ENCODE data around the gene RPGRIP1.
"Not testable (repeated sequence)": the region's sequence is repeated elsewhere in the genome, so short reads cannot be mapped to it uniquely, and the experiment has no call there.

The RPGRIP1 gene

DNA sequence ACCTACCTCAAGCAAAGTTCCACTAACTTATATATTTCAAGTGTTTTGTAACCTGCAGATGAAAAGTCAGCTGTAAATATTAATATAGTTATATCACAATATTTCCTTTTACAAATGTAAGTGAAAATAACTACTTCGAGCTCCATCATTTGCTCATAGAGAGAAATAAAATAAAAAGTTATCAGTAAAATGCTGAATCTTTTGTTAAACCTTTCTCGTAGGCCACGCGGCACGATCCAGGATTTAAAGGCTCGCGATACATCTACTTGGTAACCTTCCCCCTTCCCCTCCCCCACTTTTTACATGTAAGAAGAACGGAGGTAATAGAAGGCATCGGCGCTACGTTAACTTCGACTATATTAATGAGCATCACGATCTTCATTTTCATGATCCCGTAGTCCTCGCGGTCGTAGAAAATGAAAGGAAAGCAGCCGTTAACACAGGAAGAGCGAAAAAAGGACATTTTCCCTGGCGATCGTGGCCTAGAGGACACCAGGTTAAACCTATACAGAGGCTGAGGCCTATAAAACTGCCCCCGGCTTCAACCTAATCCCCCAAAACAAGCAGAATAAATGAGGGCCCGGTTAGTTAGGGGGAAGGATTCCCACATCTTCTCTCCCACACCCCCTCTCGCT, 11.1 kb upstream of the RPGRIP1 start:
- Histone ChIP-seq H3K4me3 (ENCODE audit: low read depth, low read length) (peak overlapping the region; percentile 98), H3K9me3 (ENCODE audit: severe bottlenecking) (no peaks in the 10 kb centered on the region), H3K27me3 (ENCODE audit: insufficient read depth, low read depth, severe bottlenecking) (no peaks in the 10 kb centered on the region), H3K27ac (peak overlapping the region; percentile 94), H3K36me3 (peaks cover 54% of the 10 kb centered on the region)
- no peak for DNase-seq
- TF ChIP-seq, protein P1, sequence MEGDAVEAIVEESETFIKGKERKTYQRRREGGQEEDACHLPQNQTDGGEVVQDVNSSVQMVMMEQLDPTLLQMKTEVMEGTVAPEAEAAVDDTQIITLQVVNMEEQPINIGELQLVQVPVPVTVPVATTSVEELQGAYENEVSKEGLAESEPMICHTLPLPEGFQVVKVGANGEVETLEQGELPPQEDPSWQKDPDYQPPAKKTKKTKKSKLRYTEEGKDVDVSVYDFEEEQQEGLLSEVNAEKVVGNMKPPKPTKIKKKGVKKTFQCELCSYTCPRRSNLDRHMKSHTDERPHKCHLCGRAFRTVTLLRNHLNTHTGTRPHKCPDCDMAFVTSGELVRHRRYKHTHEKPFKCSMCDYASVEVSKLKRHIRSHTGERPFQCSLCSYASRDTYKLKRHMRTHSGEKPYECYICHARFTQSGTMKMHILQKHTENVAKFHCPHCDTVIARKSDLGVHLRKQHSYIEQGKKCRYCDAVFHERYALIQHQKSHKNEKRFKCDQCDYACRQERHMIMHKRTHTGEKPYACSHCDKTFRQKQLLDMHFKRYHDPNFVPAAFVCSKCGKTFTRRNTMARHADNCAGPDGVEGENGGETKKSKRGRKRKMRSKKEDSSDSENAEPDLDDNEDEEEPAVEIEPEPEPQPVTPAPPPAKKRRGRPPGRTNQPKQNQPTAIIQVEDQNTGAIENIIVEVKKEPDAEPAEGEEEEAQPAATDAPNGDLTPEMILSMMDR (IDR thresholded peaks at IDR 0.05; ENCODE audit: low read depth, low read length): no peak

DNA sequence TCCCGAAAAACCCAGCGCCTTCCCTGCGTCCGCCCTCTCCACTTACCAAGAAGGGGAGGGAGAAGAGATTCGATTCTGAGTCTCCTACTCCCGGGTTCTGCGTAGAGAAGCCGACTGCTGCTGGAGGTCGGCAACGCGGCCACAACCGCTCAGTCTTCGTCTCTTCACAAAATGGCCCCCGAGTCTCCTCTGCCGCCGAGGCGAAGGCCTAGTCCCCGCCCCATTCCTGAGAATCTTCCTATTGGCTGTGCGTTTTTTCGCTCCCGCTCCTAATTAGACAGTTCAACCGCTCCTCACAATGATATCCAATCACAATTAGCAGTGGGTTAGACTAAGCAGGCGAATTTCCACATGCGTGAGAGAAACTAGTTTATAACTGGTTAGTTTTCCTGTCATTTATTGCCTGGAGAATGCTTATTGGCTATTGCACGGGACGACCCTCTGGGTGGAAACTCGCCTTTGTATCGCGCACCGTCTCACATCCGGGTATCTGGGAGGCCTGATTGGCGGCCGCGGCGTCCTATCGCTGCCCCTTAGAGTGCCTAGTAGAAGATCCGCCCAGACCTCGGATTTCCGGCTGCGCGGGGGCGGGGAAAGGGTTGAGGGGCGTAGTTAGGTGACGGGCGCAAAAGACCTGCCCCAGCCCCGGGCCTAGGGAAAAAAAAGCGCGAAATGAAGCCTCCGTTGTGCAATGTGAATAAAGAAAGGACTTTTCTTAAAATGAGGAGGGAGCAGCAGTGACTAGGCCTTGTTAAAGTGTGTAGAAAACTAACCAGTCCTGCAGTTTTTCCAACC, 10.4 kb upstream of the RPGRIP1 start, which contains the start of gene HNRNPC:
HNRNPC (minus strand) TSS at position 191 of the 795 bp plus-strand sequence. CDS start 35,249 bp downstream, outside the sequence.
- TF ChIP-seq, protein P1 (IDR thresholded peaks at IDR 0.05; ENCODE audit: low read depth, low read length): no peak
- peaks cover 47% of the 10 kb centered on the region for H3K36me3 ChIP-seq
- no peaks in the 10 kb centered on the region for H3K9me3 ChIP-seq (ENCODE audit: severe bottlenecking)
- peak within 1 kb of the TSS; percentile 98 for H3K4me3 ChIP-seq (ENCODE audit: low read depth, low read length)
- peak; percentile 99 for DNase-seq
- H3K27ac ChIP-seq: peak within 1 kb of the TSS; percentile 94
- no peaks in the 10 kb centered on the region for H3K27me3 ChIP-seq (ENCODE audit: insufficient read depth, low read depth, severe bottlenecking)

DNA sequence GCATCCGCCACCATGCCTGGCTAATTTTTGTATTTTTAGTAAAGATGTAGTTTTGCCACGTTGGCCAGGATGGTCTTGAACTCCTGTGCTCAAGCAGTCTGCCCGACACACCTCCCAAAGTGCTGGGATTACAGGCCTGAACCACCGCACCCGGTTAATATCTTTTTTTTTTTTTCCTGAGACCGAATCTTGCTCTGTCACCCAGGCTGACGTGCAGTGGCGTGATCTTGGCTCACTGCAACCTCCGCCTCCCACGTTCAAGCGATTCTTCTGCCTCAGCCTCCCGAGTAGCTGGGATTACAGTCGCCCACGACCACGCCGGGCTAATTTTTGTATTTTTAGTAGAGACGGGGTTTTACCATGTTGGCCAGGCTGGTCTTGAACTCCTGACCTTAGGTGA, 7.2 kb upstream of the RPGRIP1 start:
- not testable (repeated sequence) for H3K4me3 ChIP-seq (ENCODE audit: low read depth, low read length); H3K27me3 ChIP-seq (ENCODE audit: insufficient read depth, low read depth, severe bottlenecking); H3K9me3 ChIP-seq (ENCODE audit: severe bottlenecking); H3K27ac ChIP-seq; DNase-seq
- peaks cover 16% of the 10 kb centered on the region for H3K36me3 ChIP-seq

DNA sequence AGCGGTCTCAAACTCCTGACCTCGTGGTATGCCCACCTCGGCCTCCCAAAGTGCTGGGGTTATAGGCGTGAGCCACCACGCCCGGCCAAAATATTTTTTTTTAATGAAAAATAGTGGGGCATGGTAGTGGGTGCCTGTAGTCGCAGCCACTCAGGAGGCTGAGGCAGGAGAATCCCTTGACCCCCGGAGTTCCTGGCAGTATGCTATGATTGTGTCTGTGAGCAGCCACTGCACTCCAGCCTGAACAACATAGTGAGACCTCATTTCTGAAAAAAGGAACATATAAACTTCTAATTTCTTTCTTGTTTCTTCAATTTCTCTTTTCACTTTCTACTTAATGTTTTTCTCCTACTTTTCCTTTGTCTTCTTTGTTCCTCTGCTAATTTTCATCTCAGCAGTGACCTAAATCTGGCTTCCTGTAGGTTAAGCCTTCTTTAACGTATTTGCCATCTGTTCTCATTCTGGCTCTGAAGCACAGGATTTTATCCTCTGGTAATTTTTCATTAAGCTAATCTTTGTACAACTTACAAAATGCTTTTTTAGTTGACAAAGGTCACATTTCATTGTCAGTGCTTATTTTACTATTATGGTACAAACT, 4.5 kb upstream of the RPGRIP1 start:
- no peaks in the 10 kb centered on the region for H3K36me3 ChIP-seq

DNA sequence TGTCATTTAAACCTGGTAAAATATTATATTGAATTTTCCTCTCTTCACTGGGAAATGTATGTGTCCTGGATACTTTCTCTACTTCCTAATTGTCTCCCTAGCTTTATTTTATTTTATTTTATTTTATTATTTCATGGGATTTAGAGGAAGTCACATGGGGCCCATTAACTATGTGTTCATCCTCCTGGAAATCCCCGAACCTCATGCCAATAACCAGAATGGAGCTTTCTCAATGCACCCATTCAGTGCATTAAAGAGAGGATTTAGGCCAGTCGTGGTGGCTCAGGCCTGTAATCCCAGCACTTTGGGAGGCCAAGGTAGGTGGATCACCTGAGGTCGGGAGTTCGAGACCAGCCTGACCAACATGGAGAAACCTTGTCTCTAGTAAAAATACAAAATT, 1.3 kb upstream of the RPGRIP1 start:
- Histone ChIP-seq H3K4me3 (ENCODE audit: low read depth, low read length) (no peak overlapping the region), H3K9me3 (ENCODE audit: severe bottlenecking) (no peaks in the 10 kb centered on the region), H3K27ac (peak overlapping the region; percentile 86), H3K36me3 (peaks cover 2% of the 10 kb centered on the region; the same call in 1 of the 2 replicates), H3K27me3 (ENCODE audit: insufficient read depth, low read depth, severe bottlenecking) (no peaks in the 10 kb centered on the region)
- DNase-seq: no peak
- TF ChIP-seq, protein P1 (IDR thresholded peaks at IDR 0.05; ENCODE audit: low read depth, low read length): no peak

More for the DNA sequence above, 4.5 kb upstream of the RPGRIP1 start:
- TF ChIP-seq, protein P1 (IDR thresholded peaks at IDR 0.05; ENCODE audit: low read depth, low read length): no peak
- Histone ChIP-seq H3K9me3 (ENCODE audit: severe bottlenecking) (no peaks in the 10 kb centered on the region), H3K4me3 (ENCODE audit: low read depth, low read length) (peak overlapping the region; percentile 39), H3K27ac (peak overlapping the region; percentile 98), H3K27me3 (ENCODE audit: insufficient read depth, low read depth, severe bottlenecking) (no peaks in the 10 kb centered on the region)
- peak; percentile 47 for DNase-seq

DNA sequence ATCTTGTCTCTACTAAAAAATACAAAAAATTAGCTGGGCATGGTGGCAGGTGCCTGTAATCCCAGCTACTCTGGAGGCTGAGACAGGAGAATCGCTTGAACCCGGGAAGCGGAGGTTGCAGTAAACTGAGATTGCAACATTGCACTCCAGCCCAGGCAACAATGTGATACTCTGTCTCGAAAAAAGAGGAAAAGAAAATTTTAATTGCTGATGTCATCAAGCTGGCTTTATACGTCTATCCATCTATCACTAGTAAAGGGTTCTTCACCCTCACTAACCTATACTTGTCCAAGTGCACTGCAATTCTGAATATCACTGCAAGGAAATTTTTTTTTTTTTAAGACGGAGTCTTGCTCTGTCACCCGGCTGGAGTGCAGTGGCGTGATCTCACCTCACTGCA, 2.0 kb downstream of the RPGRIP1 start:
- not testable (repeated sequence) for H3K27ac ChIP-seq; H3K9me3 ChIP-seq (ENCODE audit: severe bottlenecking); H3K27me3 ChIP-seq (ENCODE audit: insufficient read depth, low read depth, severe bottlenecking); H3K4me3 ChIP-seq (ENCODE audit: low read depth, low read length); DNase-seq; H3K36me3 ChIP-seq

DNA sequence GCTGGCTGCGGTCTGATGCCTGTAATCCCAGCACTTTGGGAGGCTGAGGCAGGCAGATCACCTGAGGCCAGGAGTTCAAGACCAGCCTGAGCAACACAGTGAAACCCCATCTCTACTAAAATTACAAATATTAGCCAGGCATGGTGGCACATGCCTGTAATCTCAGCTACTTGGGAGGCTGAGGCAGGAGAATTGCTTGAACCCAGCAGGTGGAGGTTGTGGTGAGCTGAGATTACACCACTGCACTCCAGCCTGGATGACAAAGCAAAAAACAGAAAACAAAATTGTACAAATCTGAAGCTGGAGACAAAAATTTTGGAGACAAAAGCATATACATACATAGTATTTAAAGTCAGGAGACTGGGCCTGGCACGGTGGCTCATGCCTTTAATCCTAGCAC, 6.6 kb downstream of the RPGRIP1 start:
- H3K27ac ChIP-seq; DNase-seq; H3K9me3 ChIP-seq (ENCODE audit: severe bottlenecking); H3K27me3 ChIP-seq (ENCODE audit: insufficient read depth, low read depth, severe bottlenecking); H3K4me3 ChIP-seq (ENCODE audit: low read depth, low read length): not testable (repeated sequence)
- H3K36me3 ChIP-seq: peaks cover 15% of the 10 kb centered on the region
